GM12878 (cell line): ENCODE data around the gene ASIC3.

Experiments
- GATAD2B ChIP-seq: fragments of 450-650 bp; conservative IDR thresholded peaks from 2 replicates; pipeline ENCODE4 v1.6.1; 2017; ENCODE audit warnings: low read depth, mild to moderate bottlenecking, moderate library complexity
- NFIC ChIP-seq: IDR thresholded peaks from 2 replicates; pipeline ENCODE4 v1.6.1; 2012; ENCODE audit warnings: low read depth, mild to moderate bottlenecking, inconsistent platforms, low read length, moderate library complexity
- RELB ChIP-seq: fragments of 450-650 bp; IDR thresholded peaks from 2 replicates; pipeline ENCODE4 v1.6.1; 2017; ENCODE audit warnings: low read depth, mild to moderate bottlenecking, moderate library complexity
- USF2 ChIP-seq: IDR thresholded peaks from 2 replicates; pipeline ENCODE4 v1.6.1; 2011; ENCODE audit warnings: low read depth, low read length, improper control_type of control experiment, borderline replicate concordance
- ZNF274 ChIP-seq: IDR thresholded peaks from one replicate; pipeline ENCODE4 v1.8.0; 2011; ENCODE audit not compliant: insufficient read length, insufficient read depth

GRCh38 chr7:151038951-151039849 is 9.1 kb upstream of the ASIC3 start:
- no peak for TF ChIP-seq USF2
- no peak for TF ChIP-seq NFIC
- no peak for TF ChIP-seq RELB
- no peak for TF ChIP-seq GATAD2B
- TF ChIP-seq ZNF274, result no peak
